HG03432 (cell line): ENCODE data around the gene RHEB.
"Not testable (repeated sequence)": the region's sequence is repeated elsewhere in the genome, so short reads cannot be mapped to it uniquely, and the experiment has no call there.

ENCODE experiments used
- ATAC-seq: cut with Tn5 transposase; IDR thresholded peaks from one replicate; pipeline ENCODE4 v1.9.1; 2021; ENCODE audit warnings: mild to moderate bottlenecking, moderate library complexity; ENCODE audit not compliant: unreplicated experiment

Gene RHEB

GRCh38 chr7:151519765-151520418 is at the start of gene RHEB:
Gene RHEB, minus strand, starts transcription at chr7:151519895. Its CDS starts 384 bp downstream, at chr7:151519511.
- peak; percentile 84 for ATAC-seq

GRCh38 chr7:151566897-151567320 is 47.2 kb upstream of the RHEB start:
- ATAC-seq: no peak

- ATAC-seq: no peak
These were observed 45.8 kb upstream of the RHEB start for GRCh38 chr7:151565541-151565940.

GRCh38 chr7:151560243-151560642 is 40.5 kb upstream of the RHEB start:
- no peak for ATAC-seq

GRCh38 chr7:151559557-151560183 is 40.0 kb upstream of the RHEB start:
- no peak for ATAC-seq

GRCh38 chr7:151558575-151558974 is 38.9 kb upstream of the RHEB start:
- ATAC-seq: no peak

- no peak for ATAC-seq
These were observed 36.9 kb upstream of the RHEB start for GRCh38 chr7:151556592-151556991.

- no peak for ATAC-seq
These were observed 33.7 kb upstream of the RHEB start for GRCh38 chr7:151553356-151553755.

- no peak for ATAC-seq
These were observed 32.8 kb upstream of the RHEB start for GRCh38 chr7:151552352-151553028.

GRCh38 chr7:151551820-151552219 is 32.1 kb upstream of the RHEB start:
- ATAC-seq: no peak

- ATAC-seq: no peak
These were observed 31.1 kb upstream of the RHEB start for GRCh38 chr7:151550656-151551286.

GRCh38 chr7:151549644-151550043 is 29.9 kb upstream of the RHEB start:
- no peak for ATAC-seq

- ATAC-seq: no peak
These were observed 29.4 kb upstream of the RHEB start for GRCh38 chr7:151549083-151549482.

GRCh38 chr7:151544183-151544582 is 24.5 kb upstream of the RHEB start:
- no peak for ATAC-seq

- no peak for ATAC-seq
These were observed 23.0 kb upstream of the RHEB start for GRCh38 chr7:151542606-151543130.

GRCh38 chr7:151541709-151542499 is 22.2 kb upstream of the RHEB start:
- ATAC-seq: no peak

GRCh38 chr7:151540146-151540545 is 20.5 kb upstream of the RHEB start:
- no peak for ATAC-seq

GRCh38 chr7:151539088-151539671 is 19.5 kb upstream of the RHEB start:
- ATAC-seq: peak; percentile 92

GRCh38 chr7:151537818-151538561 is 18.3 kb upstream of the RHEB start:
- ATAC-seq: no peak

- not testable (repeated sequence) for ATAC-seq
These were observed 16.5 kb upstream of the RHEB start for GRCh38 chr7:151536178-151536577.
